CD4-positive, CD25-positive, alpha-beta regulatory T cell (primary cell): ENCODE measurements around the gene VDAC2. TPM values are rescaled to one million over a fixed set of nuclear protein-coding genes. Genes with fewer than 3 reads are reported as not detected.

ENCODE experiments used
- ATAC-seq, 2 donors: fragments of 150-1000 bp; cut with Tn5 transposase; one replicate each; pipeline ENCODE4 v1.10.0; 2021; ENCODE audit warnings: low read depth in 2 of 2, moderate number of reproducible peaks in 2 of 2, moderate library complexity in 1 of 2
- DNase-seq, 3 donors: peaks; one replicate each; pipeline versions ENCODE4 v3.0.0 to v3.0.0-alpha.2; 2012 to 2022; ENCODE audit warnings: mixed read lengths in 1 of 3
- H3K27ac ChIP-seq: one replicate; pipeline ENCODE4 v1.7.0; 2013; ENCODE audit warnings: mild to moderate bottlenecking, low read length; ENCODE audit not compliant: insufficient read depth, poor library complexity, severe bottlenecking
- H3K27me3 ChIP-seq: one replicate; pipeline ENCODE4 v1.7.0; 2013; ENCODE audit warnings: low read length; ENCODE audit not compliant: control insufficient read depth, insufficient read depth
- H3K36me3 ChIP-seq: one replicate; pipeline ENCODE4 v1.7.0; 2013; ENCODE audit warnings: mild to moderate bottlenecking, low read length, moderate library complexity; ENCODE audit not compliant: control insufficient read depth, insufficient read depth
- H3K4me1 ChIP-seq: 2 replicates; pipeline ENCODE4 v1.7.0; 2013; ENCODE audit warnings: mild to moderate bottlenecking, low read length; ENCODE audit not compliant: insufficient read depth, control insufficient read depth, poor library complexity, severe bottlenecking
- H3K4me3 ChIP-seq: one replicate; pipeline ENCODE4 v1.7.0; 2013; ENCODE audit warnings: low read depth, mild to moderate bottlenecking, low read length, moderate library complexity
- H3K9me3 ChIP-seq, 2 experiments: 1 replicate in 1 of 2; 2 replicates in 1 of 2; pipeline ENCODE4 v1.7.0; 2013; ENCODE audit warnings: low read length in 2 of 2, mild to moderate bottlenecking in 1 of 2, moderate library complexity in 1 of 2; ENCODE audit not compliant: control insufficient read depth in 2 of 2
- H3K27ac Mint-ChIP-seq, 3 donors: one replicate each; pipeline ENCODE4 v1.8.0; 2020 to 2022; ENCODE audit warnings: mild to moderate bottlenecking in 3 of 3, mixed read lengths in 3 of 3, moderate library complexity in 2 of 3
- H3K27me3 Mint-ChIP-seq: one replicate; pipeline ENCODE4 v1.8.0; 2022; ENCODE audit warnings: mild to moderate bottlenecking, mixed read lengths
- H3K36me3 Mint-ChIP-seq: one replicate; pipeline ENCODE4 v1.8.0; 2020; ENCODE audit warnings: mixed read lengths
- H3K4me1 Mint-ChIP-seq, 4 donors: one replicate each; pipeline ENCODE4 v1.8.0; 2020 to 2022; ENCODE audit warnings: mixed read lengths in 4 of 4, mild to moderate bottlenecking in 1 of 4
- H3K4me3 Mint-ChIP-seq, 4 donors: one replicate each; pipeline ENCODE4 v1.8.0; 2020 to 2022; ENCODE audit warnings: mild to moderate bottlenecking in 4 of 4, mixed read lengths in 4 of 4, moderate library complexity in 3 of 4
- H3K9me3 Mint-ChIP-seq, 7 donors: one replicate each; pipeline ENCODE4 v1.8.0; 2020 to 2022; ENCODE audit warnings: mixed read lengths in 7 of 7, mild to moderate bottlenecking in 3 of 7, moderate library complexity in 2 of 7
- polyA plus RNA-seq, 4 donors: library from polyadenylated mRNA; unstranded; fragments of 300-500 nt; fragmentation: Illumina TruSeq; gene quantifications; one replicate each; pipeline ENCODE4 v1.2.3, GENCODE V29; 2021
- total RNA-seq: library from RNA; stranded (reverse); gene quantifications from one replicate; pipeline ENCODE4 v1.2.3, GENCODE V29; 2022

The VDAC2 gene
- total and polyA plus RNA-seq, 5 donors from 2014 or later: 110 to 201 (median 159) TPM

DNA sequence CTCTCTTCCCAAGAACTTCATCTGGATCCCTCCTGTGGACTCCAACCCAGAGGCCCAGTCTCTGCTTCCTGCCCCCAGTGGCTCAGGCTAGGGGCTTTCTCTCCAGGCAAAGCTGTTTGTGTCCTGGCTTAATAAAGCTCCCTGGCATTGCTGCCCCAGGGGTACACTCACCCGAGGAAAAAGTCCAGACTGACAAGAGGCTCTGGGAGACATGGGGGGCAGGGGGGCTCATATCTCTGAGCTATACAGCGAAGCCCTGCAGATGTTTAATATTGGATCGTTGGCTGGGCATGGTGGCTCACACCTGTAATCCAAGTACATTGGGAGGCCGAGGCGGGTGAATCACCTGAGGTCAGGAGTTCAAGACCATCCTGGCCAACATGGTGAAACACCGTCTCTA is 35.9 kb downstream of the VDAC2 start:
- Mint-ChIP-seq H3K9me3 (peaks cover 0 to 5% (median 0%) of the 10 kb centered on the region in 7 donors), H3K4me1 (no peaks in the 10 kb centered on the region), H3K4me3 (no peak overlapping the region), H3K36me3 (peaks cover 3% of the 10 kb centered on the region), H3K27ac (no peak overlapping the region), H3K27me3 (peaks cover 5% of the 10 kb centered on the region)
- ATAC-seq (no peak), DNase-seq (no peak)
- H3K27ac ChIP-seq: no peak overlapping the region
- no peaks in the 10 kb centered on the region for H3K9me3 ChIP-seq
- H3K27me3 ChIP-seq: no peaks in the 10 kb centered on the region
- H3K4me3 ChIP-seq: no peak overlapping the region
- no peaks in the 10 kb centered on the region for H3K4me1 ChIP-seq
- no peaks in the 10 kb centered on the region for H3K36me3 ChIP-seq

DNA sequence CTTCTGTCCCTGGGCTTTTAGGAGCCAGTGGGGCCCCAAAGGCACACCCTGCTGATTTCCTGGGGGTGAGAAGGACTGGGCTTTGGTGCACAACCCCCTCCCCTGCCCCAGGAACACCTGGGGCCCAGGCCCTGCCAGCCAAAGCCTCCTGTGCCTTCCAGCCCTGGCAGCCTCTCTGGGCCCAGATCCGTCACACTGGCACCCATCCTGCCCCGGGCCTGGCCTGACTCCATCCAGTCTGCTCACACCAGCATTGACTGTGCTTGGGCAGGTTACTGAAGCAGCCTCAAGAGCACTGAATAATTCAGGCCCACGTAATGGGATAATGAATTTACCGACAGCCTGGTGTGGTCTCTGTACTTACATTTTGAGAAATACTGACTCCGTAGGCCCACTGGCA is 37.2 kb downstream of the VDAC2 start:
- H3K9me3 Mint-ChIP-seq: peaks cover 0 to 14% (median 4%) of the 10 kb centered on the region in 7 donors
- Histone ChIP-seq H3K9me3 (peaks cover 0 to 3% of the 10 kb centered on the region in 2 experiments), H3K36me3 (no peaks in the 10 kb centered on the region), H3K4me3 (no peak overlapping the region), H3K4me1 (no peaks in the 10 kb centered on the region), H3K27ac (no peak overlapping the region), H3K27me3 (no peaks in the 10 kb centered on the region)
- no peak overlapping the region for H3K4me3 Mint-ChIP-seq
- no peaks in the 10 kb centered on the region for H3K4me1 Mint-ChIP-seq
- H3K36me3 Mint-ChIP-seq: peaks cover 3% of the 10 kb centered on the region
- ATAC-seq (no peak), DNase-seq (no peak)
- H3K27ac Mint-ChIP-seq: no peak overlapping the region
- H3K27me3 Mint-ChIP-seq: peaks cover 10% of the 10 kb centered on the region

DNA sequence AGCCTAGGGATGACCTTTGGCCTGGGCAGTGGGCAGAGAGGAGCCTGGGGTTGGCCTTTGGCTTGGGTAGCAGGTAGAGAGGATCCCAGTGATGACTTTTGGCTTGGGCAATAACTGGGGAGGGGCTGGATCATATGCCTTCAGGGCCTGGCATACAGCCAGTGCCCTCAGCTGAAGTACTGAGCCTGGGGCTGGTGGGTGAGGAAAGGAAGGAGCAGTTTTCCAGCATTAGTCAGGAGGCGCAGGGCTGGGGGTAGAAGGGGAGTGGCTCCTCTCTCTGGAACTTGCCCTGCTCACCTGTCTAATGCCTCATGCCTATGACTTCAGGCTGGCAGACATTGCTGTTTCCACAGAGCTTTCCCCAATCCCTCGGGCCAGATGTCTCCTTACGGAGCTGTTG is 40.3 kb downstream of the VDAC2 start:
- no peak overlapping the region for H3K4me3 Mint-ChIP-seq

DNA sequence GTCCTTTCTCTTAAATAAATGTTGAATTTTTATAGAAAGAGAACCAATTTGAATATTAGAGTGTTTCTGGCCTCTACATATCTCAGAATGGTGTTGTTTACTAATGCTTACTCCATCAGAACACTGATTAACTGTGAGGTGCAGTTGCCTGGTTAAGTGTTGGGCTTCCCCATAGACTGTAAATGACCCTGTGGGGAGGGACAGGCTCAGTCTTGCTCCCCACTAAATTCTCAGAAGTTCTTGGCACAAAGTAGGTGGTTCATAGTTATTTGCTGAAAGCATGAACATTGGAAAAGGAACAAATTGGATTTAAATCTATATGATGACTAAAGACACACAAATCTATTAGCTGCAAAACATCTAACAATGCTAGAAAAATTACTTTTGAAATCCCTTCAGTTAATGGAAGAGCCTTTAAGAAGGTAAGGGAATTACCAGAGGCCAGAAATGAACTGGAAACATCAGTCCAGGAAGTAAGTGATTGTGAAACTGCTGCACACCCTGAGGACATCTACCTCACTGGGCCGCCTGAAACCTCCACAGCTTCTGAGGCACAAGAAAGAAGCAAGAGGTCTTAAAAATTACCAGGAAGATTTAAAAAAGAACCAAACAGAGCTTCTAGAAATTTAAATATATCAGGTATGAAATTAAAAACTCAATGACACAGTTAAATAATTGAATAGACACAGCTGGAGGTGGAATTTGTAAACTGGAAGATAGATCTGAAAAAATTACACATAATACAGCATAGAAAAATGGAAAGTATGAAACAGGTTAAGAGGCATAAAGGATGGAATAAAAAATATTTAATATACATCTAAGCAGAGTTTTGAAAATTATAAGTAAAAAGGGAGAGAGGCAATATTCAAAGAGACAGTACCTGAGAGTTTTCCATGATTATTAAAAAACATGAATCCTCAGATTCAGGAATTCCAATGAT is 43.0 kb downstream of the VDAC2 start:
- H3K27me3 ChIP-seq: no peaks in the 10 kb centered on the region
- H3K27ac Mint-ChIP-seq: no peak overlapping the region
- H3K4me1 ChIP-seq: no peaks in the 10 kb centered on the region

More for the DNA sequence above, 40.3 kb downstream of the VDAC2 start:
- no peak overlapping the region for H3K4me3 ChIP-seq
- Mint-ChIP-seq H3K27me3 (peaks cover 15% of the 10 kb centered on the region), H3K4me1 (no peaks in the 10 kb centered on the region), H3K9me3 (peaks cover 0 to 25% (median 11%) of the 10 kb centered on the region in 7 donors), H3K36me3 (peaks cover 3% of the 10 kb centered on the region), H3K27ac (no peak overlapping the region)
- no peak for DNase-seq
- no peaks in the 10 kb centered on the region for H3K4me1 ChIP-seq
- H3K27me3 ChIP-seq: no peaks in the 10 kb centered on the region
- peaks cover 13 to 19% of the 10 kb centered on the region in 2 experiments for H3K9me3 ChIP-seq
- no peak for ATAC-seq
- no peaks in the 10 kb centered on the region for H3K36me3 ChIP-seq
- H3K27ac ChIP-seq: no peak overlapping the region

DNA sequence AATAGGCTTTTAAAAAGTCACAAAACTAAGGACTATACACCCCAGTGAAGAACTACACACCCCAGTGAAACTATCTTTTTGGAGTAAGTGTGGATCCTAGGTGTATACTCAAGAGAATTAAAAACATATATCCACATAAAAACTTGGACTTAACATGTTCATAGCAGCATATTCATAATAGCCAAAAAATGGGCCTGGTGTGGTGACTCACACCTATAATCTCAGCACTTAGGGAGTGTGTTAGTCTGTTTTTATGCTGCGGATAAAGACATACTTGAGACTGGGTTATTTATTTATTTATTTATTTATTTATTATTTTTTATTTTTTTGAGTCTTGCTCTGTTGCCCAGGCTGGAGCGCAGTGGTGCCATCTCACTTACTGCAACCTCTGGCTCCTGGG is 44.1 kb downstream of the VDAC2 start:
- no peaks in the 10 kb centered on the region for H3K4me1 Mint-ChIP-seq
- DNase-seq (no peak), ATAC-seq (no peak)
- H3K36me3 ChIP-seq: no peaks in the 10 kb centered on the region
- no peak overlapping the region for H3K27ac Mint-ChIP-seq
- no peak overlapping the region for H3K4me3 ChIP-seq
- H3K4me3 Mint-ChIP-seq: no peak overlapping the region
- H3K27me3 ChIP-seq: no peaks in the 10 kb centered on the region
- H3K9me3 Mint-ChIP-seq: peaks cover 0 to 25% (median 11%) of the 10 kb centered on the region in 7 donors
- peaks cover 26% of the 10 kb centered on the region for H3K27me3 Mint-ChIP-seq
- peaks cover 13 to 19% of the 10 kb centered on the region in 2 experiments for H3K9me3 ChIP-seq
- no peaks in the 10 kb centered on the region for H3K36me3 Mint-ChIP-seq
- H3K4me1 ChIP-seq: no peaks in the 10 kb centered on the region
- no peak overlapping the region for H3K27ac ChIP-seq

More for the DNA sequence above, 43.0 kb downstream of the VDAC2 start:
- DNase-seq (no peak), ATAC-seq (no peak)
- peaks cover 2% of the 10 kb centered on the region for H3K36me3 Mint-ChIP-seq
- H3K9me3 Mint-ChIP-seq: peaks cover 0 to 25% (median 11%) of the 10 kb centered on the region in 7 donors
- H3K36me3 ChIP-seq: no peaks in the 10 kb centered on the region
- H3K9me3 ChIP-seq: peaks cover 13 to 19% of the 10 kb centered on the region in 2 experiments
- H3K27me3 Mint-ChIP-seq: peaks cover 26% of the 10 kb centered on the region
- H3K4me3 ChIP-seq: no peak overlapping the region
- H3K4me1 Mint-ChIP-seq: no peaks in the 10 kb centered on the region
- H3K4me3 Mint-ChIP-seq: peak overlapping the region in 1 of 4 donors; percentile 32
- no peak overlapping the region for H3K27ac ChIP-seq

DNA sequence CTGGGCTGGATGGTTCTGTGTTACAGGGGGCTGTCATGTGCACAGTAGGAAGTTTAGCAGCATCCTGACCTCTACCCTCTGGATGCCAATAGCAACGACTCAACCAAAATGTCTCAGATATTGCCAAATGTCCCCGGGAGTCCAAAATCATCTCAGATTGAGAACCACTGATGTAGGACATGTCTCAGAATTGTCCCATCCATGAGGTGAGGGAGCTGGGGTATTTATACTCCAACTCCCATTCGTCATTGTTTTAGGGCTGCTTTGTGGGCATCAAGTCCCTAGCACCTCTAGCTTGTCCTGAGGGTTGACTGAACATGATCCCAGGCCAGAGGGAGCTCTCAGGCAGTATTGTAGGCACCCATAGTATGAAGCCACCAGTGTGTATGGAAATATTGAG is 50.4 kb downstream of the VDAC2 start:
- Mint-ChIP-seq H3K9me3 (peaks cover 0 to 2% (median 0%) of the 10 kb centered on the region in 7 donors), H3K36me3 (no peaks in the 10 kb centered on the region), H3K4me1 (no peaks in the 10 kb centered on the region), H3K27me3 (peaks cover 11% of the 10 kb centered on the region), H3K4me3 (no peak overlapping the region), H3K27ac (no peak overlapping the region)
- Histone ChIP-seq H3K4me1 (no peaks in the 10 kb centered on the region), H3K27me3 (no peaks in the 10 kb centered on the region), H3K27ac (no peak overlapping the region), H3K36me3 (no peaks in the 10 kb centered on the region), H3K9me3 (no peaks in the 10 kb centered on the region), H3K4me3 (no peak overlapping the region)
- ATAC-seq (no peak), DNase-seq (no peak)

DNA sequence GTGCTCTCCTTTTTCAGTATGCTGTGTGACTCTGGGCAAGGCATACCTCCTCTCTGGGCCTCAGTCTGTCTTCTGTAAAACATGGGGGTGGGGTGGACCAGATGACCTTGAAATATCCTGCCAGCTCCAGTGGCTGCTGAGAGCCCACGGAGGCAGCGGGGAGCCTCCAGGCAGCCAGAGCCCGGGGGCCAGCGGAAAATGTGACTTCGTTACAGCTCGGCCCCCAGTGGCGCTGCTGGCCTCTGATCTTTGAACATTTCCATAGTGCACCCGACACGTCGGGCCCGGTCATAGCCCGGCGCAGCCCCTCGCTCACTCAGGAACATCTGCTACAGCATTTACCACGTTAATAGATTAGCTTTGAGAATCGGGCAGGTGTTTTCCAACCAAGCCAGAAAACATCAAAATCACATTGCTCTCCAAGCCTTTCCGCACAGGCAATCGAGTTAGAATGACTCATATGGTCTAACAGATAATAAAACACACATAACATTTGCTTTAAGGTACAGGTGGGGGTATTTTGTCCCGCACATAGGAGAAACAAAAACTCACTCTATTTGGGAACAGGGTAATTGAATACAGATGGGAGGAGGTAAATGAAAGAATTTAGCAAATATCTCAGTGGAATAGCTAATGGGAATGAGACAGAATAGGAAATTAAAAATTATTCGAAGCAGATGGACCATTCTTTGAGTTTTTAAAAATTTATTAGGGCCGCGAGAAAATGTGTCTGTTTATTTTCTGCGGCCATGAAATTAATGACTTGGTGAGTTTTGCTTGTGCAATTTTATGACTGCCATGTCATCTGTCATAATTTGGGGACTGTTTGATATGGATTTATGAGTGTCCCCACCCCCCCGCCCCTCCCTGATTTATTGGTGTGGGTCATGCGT is 51.5 kb downstream of the VDAC2 start:
- DNase-seq (no peak), ATAC-seq (no peak)
- no peak overlapping the region for H3K27ac ChIP-seq
- Mint-ChIP-seq H3K4me1 (no peaks in the 10 kb centered on the region), H3K9me3 (peaks cover 0 to 2% (median 0%) of the 10 kb centered on the region in 7 donors), H3K4me3 (no peak overlapping the region), H3K36me3 (no peaks in the 10 kb centered on the region), H3K27me3 (peaks cover 6% of the 10 kb centered on the region), H3K27ac (no peak overlapping the region)
- no peak overlapping the region for H3K4me3 ChIP-seq
- H3K9me3 ChIP-seq: no peaks in the 10 kb centered on the region
- H3K4me1 ChIP-seq: no peaks in the 10 kb centered on the region
- no peaks in the 10 kb centered on the region for H3K36me3 ChIP-seq
- H3K27me3 ChIP-seq: no peaks in the 10 kb centered on the region
